Epithelial cell of esophagus (primary cell): ENCODE measurements around the gene AGER.

Experiments used
- DNase-seq: peaks from one replicate; pipeline ENCODE4 v3.0.0; 2010; ENCODE audit warnings: low read depth
- H3K4me3 ChIP-seq: 2 replicates; pipeline ENCODE4 v1.5.1; 2011; ENCODE audit warnings: mild to moderate bottlenecking, low read length, control low read depth
- TF ChIP-seq, protein P1 (sequence below): IDR thresholded peaks from 2 replicates; pipeline ENCODE4 v1.5.1; 2011; ENCODE audit warnings: low read depth, mild to moderate bottlenecking, low read length, control low read depth, inconsistent platforms; ENCODE audit not compliant: insufficient read depth; ENCODE audit errors: missing control alignments

Gene AGER

DNA sequence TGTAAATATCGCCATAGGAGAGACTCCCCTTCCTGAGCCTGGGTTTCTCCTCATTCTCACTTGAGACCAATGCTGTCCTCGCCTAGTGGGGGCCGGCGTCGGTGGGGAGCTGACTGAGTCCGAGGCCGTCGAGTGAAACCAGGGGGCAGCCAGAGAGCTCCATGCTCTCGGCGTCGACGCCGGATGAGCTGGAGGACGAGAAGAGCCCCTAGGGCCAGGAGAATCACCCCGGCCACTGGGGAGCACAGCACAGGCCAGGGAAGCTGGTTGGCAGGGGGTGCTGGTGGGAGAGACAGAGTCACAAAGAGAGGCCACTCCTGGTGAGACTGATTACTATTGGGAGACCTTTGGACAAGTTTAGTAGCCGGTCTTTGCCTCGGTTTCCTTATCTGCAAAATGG is 14.8 kb upstream of the AGER start:
- H3K4me3 ChIP-seq = no peak overlapping the region
- TF ChIP-seq, protein P1, sequence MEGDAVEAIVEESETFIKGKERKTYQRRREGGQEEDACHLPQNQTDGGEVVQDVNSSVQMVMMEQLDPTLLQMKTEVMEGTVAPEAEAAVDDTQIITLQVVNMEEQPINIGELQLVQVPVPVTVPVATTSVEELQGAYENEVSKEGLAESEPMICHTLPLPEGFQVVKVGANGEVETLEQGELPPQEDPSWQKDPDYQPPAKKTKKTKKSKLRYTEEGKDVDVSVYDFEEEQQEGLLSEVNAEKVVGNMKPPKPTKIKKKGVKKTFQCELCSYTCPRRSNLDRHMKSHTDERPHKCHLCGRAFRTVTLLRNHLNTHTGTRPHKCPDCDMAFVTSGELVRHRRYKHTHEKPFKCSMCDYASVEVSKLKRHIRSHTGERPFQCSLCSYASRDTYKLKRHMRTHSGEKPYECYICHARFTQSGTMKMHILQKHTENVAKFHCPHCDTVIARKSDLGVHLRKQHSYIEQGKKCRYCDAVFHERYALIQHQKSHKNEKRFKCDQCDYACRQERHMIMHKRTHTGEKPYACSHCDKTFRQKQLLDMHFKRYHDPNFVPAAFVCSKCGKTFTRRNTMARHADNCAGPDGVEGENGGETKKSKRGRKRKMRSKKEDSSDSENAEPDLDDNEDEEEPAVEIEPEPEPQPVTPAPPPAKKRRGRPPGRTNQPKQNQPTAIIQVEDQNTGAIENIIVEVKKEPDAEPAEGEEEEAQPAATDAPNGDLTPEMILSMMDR = no peak
- no peak for DNase-seq

DNA sequence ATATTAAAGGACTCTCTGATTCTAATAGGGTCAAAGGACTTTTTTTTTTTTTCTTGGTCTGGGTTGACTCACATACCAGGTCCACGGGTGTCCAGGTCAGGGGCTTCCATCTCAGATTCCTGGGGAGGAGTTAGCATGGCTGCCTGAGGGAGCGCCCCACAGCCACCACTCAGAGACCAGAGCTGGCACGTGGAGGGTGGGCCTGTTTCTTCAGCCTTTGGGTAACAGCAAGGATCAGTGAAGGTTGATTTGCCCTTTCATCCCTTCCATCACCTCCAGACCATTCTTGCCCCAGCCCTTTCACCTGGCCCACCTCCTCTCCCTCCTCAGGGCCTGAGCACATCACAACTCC is 14.3 kb upstream of the AGER start:
- H3K4me3 ChIP-seq = no peak overlapping the region
- TF ChIP-seq, protein P1 = no peak
- no peak for DNase-seq

DNA sequence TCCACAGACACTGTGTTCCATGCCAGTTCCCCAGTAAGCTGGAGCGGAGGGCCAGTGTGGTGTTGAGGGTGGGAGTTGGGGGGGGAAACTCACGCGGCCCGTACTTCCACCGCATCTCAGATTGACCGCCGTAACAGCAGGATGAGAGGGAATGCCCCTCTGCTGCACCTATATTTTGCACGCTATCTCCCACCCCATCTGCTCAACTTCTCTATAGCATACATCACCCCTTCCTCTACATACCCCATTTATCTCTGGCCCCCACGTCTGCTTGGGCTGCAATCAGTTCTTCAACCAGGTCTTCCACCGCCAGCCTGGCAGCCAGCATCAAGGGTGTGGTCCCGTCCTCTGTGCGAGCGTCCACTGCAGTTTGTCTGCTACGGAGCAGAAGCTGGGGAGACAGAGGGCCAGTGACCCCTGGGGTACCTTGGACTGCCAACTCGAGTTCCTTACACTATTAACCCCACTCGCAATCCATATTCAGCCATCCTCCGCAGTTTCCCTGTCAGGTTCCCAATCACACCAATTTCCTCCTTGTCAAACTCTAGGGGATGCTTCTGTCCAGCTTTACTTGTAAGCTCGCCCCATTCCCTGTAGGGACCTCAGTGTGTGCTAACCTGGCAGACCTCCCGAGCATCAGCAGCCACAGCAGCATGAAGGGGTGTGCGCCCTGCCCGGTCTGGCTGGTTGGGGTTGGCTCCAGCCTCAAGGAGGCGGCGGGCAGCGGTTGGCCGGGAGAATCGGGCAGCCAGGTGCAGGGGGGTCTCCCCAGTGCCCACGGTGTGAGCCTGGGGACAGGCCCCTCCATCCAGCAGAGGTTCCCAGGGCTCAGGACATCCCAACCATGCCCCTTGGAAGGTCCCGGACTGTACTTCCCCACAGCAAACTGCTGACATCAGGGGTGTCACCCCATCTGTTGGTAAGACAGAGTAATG is 12.9 kb upstream of the AGER start:
- peak overlapping the region; percentile 96 for H3K4me3 ChIP-seq
- no peak for DNase-seq
- TF ChIP-seq, protein P1 = no peak

DNA sequence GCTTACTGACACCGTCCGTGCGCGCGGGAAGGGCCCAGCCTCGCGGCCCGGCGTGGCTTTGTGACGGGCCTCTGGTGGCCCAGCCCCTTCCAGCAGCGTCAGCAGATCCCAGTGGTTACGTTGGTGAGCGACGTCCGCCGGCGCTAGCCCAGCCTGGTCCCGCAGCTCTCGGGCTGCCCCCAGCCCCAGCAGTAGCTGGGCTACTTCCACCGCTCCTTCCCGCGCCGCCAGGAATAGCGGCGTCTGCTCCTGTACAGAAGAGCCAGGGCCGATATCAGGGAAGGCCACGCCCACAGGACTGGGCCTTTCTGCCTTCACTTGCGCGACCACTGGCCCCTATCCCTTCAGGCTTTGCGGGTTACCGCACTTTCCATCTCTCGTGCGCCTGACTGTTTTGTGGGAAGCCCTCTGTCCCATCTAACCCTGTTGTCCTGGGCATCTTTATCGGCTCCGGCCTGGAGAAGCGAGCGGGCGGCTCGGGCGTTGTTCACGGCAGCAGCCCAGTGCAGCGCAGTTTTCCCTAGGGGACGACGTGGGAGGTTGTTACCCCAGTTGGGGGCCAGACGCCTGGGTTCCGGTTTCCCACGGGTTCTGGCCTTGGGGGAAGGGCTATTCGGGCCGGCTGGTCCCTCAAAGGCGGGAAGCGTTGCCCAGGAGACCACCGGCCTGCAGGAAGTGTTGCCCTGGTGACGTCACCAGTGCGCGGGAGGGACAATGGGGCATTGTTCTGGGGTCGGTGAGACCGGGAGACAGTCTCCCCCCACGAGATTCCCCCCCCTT is 12.0 kb upstream of the AGER start:
- DNase-seq = peak; percentile 40
- TF ChIP-seq, protein P1 = no peak
- peak overlapping the region; percentile 96 for H3K4me3 ChIP-seq

DNA sequence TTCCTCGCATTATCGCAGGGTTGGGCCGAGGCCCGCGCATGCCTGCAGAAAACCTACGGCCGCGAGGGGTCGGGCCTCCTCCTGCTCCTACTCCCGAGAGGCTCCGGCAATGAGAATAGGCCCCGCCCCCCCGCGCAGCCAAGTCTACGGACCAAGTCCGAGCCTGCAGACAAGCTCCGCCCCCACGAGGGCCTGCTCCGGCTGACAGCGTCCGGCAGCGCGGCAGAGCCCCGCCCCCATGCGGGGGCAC is 11.5 kb upstream of the AGER start:
- peak overlapping the region; percentile 96 for H3K4me3 ChIP-seq
- DNase-seq = peak; percentile 100
- TF ChIP-seq, protein P1 = peak; percentile 60

DNA sequence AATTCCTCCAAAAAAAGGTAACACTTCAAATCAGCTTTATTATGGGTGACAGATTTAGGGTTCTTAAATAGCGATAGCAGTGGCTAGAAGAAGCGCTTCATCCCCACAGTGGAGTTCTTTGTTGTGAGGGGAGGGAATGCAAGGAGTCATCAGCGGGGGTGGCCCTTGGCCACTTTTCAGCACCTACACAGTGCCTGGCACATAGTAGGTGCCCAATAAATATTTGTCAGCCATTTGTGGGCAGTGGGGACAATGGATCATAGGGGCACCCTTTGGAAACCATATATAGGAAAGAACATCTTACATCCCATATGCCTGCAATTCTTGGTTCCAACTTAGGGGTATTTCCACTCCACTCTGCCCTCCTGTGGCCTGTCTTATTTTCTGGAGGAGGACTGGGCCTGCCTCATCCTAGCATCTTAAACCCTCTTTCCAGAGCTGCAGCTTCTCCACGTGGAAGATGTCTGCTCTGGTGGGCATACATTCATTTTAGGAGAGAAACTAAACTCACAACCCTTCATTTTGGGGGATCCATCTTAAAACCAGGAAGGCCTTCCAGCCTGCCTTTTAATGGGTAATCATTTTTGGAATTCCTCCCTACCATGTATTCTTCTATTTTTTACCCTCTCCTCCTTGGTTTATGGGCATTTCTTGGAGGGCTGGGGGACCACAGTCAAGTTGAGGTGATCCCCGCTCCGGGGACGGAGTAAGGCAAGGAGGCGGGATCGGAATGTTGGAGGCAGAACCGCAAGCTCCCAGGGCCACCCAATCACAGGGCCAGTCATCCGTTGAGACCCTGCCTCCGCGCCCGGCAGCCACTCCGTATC is 11.0 kb upstream of the AGER start:
- TF ChIP-seq, protein P1 = peak; percentile 60
- peak; percentile 63 for DNase-seq
- H3K4me3 ChIP-seq = peak overlapping the region; percentile 62
